ENCODE measurements around the gene OXNAD1. TPM values are rescaled to one million over a fixed set of nuclear protein-coding genes. Genes with fewer than 3 reads are reported as not detected.

OXNAD1 gene
- total and polyA plus RNA-seq, 2 donors (not counting 1 experiment from before 2014, with no cell fraction given): 6.4 to 10.4 TPM

GRCh38 chr3:16236856-16237393 lies 28.1 kb upstream of the OXNAD1 start:
- Histone ChIP-seq H2AFZ (ENCODE audit: low read length) (no peak overlapping the region), H3K4me3 (replicated peaks in 1 of 4; ENCODE audit: control extremely low read depth in 1 of 4, insufficient read depth in 1 of 4, low read depth in 3 of 4, low read length in 4 of 4) (no peak overlapping the region), H3K27me3 (ENCODE audit: control insufficient read depth, insufficient read depth, low read length) (no peaks in the 10 kb centered on the region), H3K9me3 (ENCODE audit: control insufficient read depth, insufficient read depth, low read depth, low read length) (no peaks in the 10 kb centered on the region), H3K4me1 (ENCODE audit: control insufficient read depth, extremely low read depth, insufficient read depth, low read length) (peaks cover 6% of the 10 kb centered on the region), H4K20me1 (ENCODE audit: control insufficient read depth, extremely low read depth, insufficient read depth, low read length) (no peaks in the 10 kb centered on the region), H3K79me2 (ENCODE audit: control insufficient read depth, insufficient read depth, low read length) (no peaks in the 10 kb centered on the region), H3K36me3 (ENCODE audit: control insufficient read depth, insufficient read depth, low read length) (no peaks in the 10 kb centered on the region), H3K27ac (ENCODE audit: insufficient read depth, low read length) (no peak overlapping the region), H3K9ac (ENCODE audit: insufficient read depth, low read length) (no peak overlapping the region), H3K4me2 (ENCODE audit: extremely low read depth, insufficient read depth, low read length) (no peak overlapping the region)
- TF ChIP-seq CTCF (conservative IDR thresholded peaks at IDR 0.05 in 1 of 2, IDR thresholded peaks at IDR 0.05 in 1 of 2; ENCODE audit: low read depth in 1 of 2, low read length in 2 of 2): no peak
- DNase-seq (ENCODE audit: low read depth in 2 of 2): peak; percentile 38 to 62

- no peak overlapping the region for H2AFZ ChIP-seq (ENCODE audit: low read length)
- TF ChIP-seq CTCF (conservative IDR thresholded peaks at IDR 0.05 in 1 of 2, IDR thresholded peaks at IDR 0.05 in 1 of 2; ENCODE audit: low read depth in 1 of 2, low read length in 2 of 2) (no peak), EZH2 (IDR thresholded peaks at IDR 0.05; ENCODE audit: low read length, missing control alignments) (no peak)
- no peaks in the 10 kb centered on the region for H3K9me3 ChIP-seq (ENCODE audit: control insufficient read depth, insufficient read depth, low read depth, low read length)
- H4K20me1 ChIP-seq (ENCODE audit: control insufficient read depth, extremely low read depth, insufficient read depth, low read length): no peaks in the 10 kb centered on the region
- H3K4me2 ChIP-seq (ENCODE audit: extremely low read depth, insufficient read depth, low read length): no peak overlapping the region
- H3K9ac ChIP-seq (ENCODE audit: insufficient read depth, low read length): no peak overlapping the region
- H3K27ac ChIP-seq (ENCODE audit: insufficient read depth, low read length): no peak overlapping the region
- H3K4me3 ChIP-seq (replicated peaks in 1 of 4; ENCODE audit: control extremely low read depth in 1 of 4, insufficient read depth in 1 of 4, low read depth in 3 of 4, low read length in 4 of 4): no peak overlapping the region
- H3K36me3 ChIP-seq (ENCODE audit: control insufficient read depth, insufficient read depth, low read length): no peaks in the 10 kb centered on the region
- peak in 1 of 2 donors; percentile 28 for DNase-seq (ENCODE audit: low read depth in 2 of 2)
- no peaks in the 10 kb centered on the region for H3K27me3 ChIP-seq (ENCODE audit: control insufficient read depth, insufficient read depth, low read length)
- H3K79me2 ChIP-seq (ENCODE audit: control insufficient read depth, insufficient read depth, low read length): no peaks in the 10 kb centered on the region
- peaks cover 11% of the 10 kb centered on the region for H3K4me1 ChIP-seq (ENCODE audit: control insufficient read depth, extremely low read depth, insufficient read depth, low read length)
Observed at GRCh38 chr3:16239086-16239770, 25.8 kb upstream of the OXNAD1 start.

GRCh38 chr3:16239780-16240179 lies 25.2 kb upstream of the OXNAD1 start:
- TF ChIP-seq CTCF (conservative IDR thresholded peaks at IDR 0.05 in 1 of 2, IDR thresholded peaks at IDR 0.05 in 1 of 2; ENCODE audit: low read depth in 1 of 2, low read length in 2 of 2) (no peak), EZH2 (IDR thresholded peaks at IDR 0.05; ENCODE audit: low read length, missing control alignments) (no peak)
- Histone ChIP-seq H3K4me3 (replicated peaks in 1 of 4; ENCODE audit: control extremely low read depth in 1 of 4, insufficient read depth in 1 of 4, low read depth in 3 of 4, low read length in 4 of 4) (no peak overlapping the region), H3K36me3 (ENCODE audit: control insufficient read depth, insufficient read depth, low read length) (no peaks in the 10 kb centered on the region), H4K20me1 (ENCODE audit: control insufficient read depth, extremely low read depth, insufficient read depth, low read length) (no peaks in the 10 kb centered on the region), H3K9ac (ENCODE audit: insufficient read depth, low read length) (no peak overlapping the region), H3K4me1 (ENCODE audit: control insufficient read depth, extremely low read depth, insufficient read depth, low read length) (peaks cover 13% of the 10 kb centered on the region), H3K27ac (ENCODE audit: insufficient read depth, low read length) (no peak overlapping the region), H3K9me3 (ENCODE audit: control insufficient read depth, insufficient read depth, low read depth, low read length) (no peaks in the 10 kb centered on the region), H2AFZ (ENCODE audit: low read length) (no peak overlapping the region), H3K27me3 (ENCODE audit: control insufficient read depth, insufficient read depth, low read length) (no peaks in the 10 kb centered on the region), H3K79me2 (ENCODE audit: control insufficient read depth, insufficient read depth, low read length) (no peaks in the 10 kb centered on the region), H3K4me2 (ENCODE audit: extremely low read depth, insufficient read depth, low read length) (no peak overlapping the region)
- peak in 1 of 2 donors; percentile 44 for DNase-seq (ENCODE audit: low read depth in 2 of 2)
